Panc1 (cell line): ENCODE measurements around the gene ZFYVE28.

ENCODE experiments used
- POLR2AphosphoS5 ChIP-seq: IDR thresholded peaks from 2 replicates; pipeline ENCODE4 v1.6.1; 2012; ENCODE audit warnings: mild to moderate bottlenecking, low read depth, low read length, moderate library complexity
- SIN3A ChIP-seq: IDR thresholded peaks from 2 replicates; pipeline ENCODE4 v1.6.1; 2012; ENCODE audit warnings: low read depth, mild to moderate bottlenecking, low read length, moderate library complexity, borderline replicate concordance; ENCODE audit not compliant: insufficient read depth
- TF ChIP-seq, protein P1 (sequence below): fragments of 450-650 bp; IDR thresholded peaks from 2 replicates; pipeline ENCODE4 v1.5.1; 2017; ENCODE audit warnings: mild to moderate bottlenecking
- TF ChIP-seq, protein P2 (sequence below), 2 experiments: IDR thresholded peaks; 2 replicates each; pipeline ENCODE4 v1.6.1; 2011 to 2012; ENCODE audit warnings: low read depth in 2 of 2, control low read depth in 1 of 2, low read length in 1 of 2, mild to moderate bottlenecking in 1 of 2, moderate library complexity in 1 of 2; ENCODE audit not compliant: insufficient read depth in 1 of 2

DNA sequence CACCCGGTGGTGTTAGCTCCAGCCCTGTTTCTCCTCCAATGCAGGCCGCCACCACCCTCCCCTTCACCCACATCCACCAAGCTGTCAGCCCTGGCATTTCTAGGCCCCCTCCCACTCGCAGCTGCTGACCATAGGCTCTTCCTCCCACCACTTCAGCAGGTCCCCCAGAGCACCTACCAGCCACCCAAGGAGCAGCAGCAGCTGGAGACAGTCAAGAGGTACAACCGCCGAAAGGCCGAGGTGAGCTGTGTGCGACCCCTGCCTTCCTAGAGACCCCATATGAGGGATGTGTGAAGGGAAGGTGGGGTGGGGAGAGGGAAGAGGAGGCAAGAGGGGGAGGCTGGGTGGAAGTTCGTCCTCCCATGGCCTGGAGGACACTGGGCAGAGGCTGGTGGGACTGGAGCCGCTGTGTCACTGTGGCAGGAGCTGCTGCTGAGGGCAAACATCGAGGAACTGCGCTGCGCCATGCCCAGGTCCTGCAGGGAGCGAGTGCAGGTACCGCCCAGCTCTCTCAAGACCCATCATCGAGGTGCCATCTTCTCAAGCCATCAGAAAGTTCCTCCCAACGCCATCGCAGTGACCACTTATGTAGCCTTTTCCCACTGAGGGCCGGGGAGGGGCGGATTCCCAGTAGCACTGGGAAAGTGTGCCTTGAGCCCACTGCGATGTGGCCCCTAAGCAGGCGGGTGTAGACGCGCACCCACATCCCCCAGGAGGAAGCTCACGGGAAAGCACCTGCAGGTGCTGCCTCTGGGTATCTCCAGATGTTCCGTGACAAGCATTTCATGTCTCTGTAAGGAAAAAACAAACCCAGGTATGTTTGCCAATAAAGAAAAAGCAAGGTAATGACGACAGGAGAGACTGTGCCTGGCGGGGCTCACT, 31.3 kb upstream of the ZFYVE28 start:
- TF ChIP-seq, protein P1, sequence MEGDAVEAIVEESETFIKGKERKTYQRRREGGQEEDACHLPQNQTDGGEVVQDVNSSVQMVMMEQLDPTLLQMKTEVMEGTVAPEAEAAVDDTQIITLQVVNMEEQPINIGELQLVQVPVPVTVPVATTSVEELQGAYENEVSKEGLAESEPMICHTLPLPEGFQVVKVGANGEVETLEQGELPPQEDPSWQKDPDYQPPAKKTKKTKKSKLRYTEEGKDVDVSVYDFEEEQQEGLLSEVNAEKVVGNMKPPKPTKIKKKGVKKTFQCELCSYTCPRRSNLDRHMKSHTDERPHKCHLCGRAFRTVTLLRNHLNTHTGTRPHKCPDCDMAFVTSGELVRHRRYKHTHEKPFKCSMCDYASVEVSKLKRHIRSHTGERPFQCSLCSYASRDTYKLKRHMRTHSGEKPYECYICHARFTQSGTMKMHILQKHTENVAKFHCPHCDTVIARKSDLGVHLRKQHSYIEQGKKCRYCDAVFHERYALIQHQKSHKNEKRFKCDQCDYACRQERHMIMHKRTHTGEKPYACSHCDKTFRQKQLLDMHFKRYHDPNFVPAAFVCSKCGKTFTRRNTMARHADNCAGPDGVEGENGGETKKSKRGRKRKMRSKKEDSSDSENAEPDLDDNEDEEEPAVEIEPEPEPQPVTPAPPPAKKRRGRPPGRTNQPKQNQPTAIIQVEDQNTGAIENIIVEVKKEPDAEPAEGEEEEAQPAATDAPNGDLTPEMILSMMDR = no peak
- TF ChIP-seq SIN3A (no peak), POLR2AphosphoS5 (no peak)
- TF ChIP-seq, protein P2, sequence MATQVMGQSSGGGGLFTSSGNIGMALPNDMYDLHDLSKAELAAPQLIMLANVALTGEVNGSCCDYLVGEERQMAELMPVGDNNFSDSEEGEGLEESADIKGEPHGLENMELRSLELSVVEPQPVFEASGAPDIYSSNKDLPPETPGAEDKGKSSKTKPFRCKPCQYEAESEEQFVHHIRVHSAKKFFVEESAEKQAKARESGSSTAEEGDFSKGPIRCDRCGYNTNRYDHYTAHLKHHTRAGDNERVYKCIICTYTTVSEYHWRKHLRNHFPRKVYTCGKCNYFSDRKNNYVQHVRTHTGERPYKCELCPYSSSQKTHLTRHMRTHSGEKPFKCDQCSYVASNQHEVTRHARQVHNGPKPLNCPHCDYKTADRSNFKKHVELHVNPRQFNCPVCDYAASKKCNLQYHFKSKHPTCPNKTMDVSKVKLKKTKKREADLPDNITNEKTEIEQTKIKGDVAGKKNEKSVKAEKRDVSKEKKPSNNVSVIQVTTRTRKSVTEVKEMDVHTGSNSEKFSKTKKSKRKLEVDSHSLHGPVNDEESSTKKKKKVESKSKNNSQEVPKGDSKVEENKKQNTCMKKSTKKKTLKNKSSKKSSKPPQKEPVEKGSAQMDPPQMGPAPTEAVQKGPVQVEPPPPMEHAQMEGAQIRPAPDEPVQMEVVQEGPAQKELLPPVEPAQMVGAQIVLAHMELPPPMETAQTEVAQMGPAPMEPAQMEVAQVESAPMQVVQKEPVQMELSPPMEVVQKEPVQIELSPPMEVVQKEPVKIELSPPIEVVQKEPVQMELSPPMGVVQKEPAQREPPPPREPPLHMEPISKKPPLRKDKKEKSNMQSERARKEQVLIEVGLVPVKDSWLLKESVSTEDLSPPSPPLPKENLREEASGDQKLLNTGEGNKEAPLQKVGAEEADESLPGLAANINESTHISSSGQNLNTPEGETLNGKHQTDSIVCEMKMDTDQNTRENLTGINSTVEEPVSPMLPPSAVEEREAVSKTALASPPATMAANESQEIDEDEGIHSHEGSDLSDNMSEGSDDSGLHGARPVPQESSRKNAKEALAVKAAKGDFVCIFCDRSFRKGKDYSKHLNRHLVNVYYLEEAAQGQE (IDR thresholded peaks at IDR 0.05; ENCODE audit: insufficient read depth in 1 of 2, low read depth in 2 of 2, low read length in 1 of 2) = no peak
